ENCODE measurements around the gene SPRR2D. TPM values are rescaled to one million over a fixed set of nuclear protein-coding genes. Genes with fewer than 3 reads are reported as not detected.
"Not testable (repeated sequence)": the region's sequence is repeated elsewhere in the genome, so short reads cannot be mapped to it uniquely, and the experiment has no call there.

SPRR2D gene
- total RNA-seq, 2 donors from 2014 or later = not detected

GRCh38 chr1:153070243-153070642, 29.3 kb upstream of the SPRR2D start:
- Histone ChIP-seq H3K9me3 (no peaks in the 10 kb centered on the region), H3K27me3 (no peaks in the 10 kb centered on the region), H3K4me1 (no peaks in the 10 kb centered on the region), H3K27ac (no peak overlapping the region), H3K4me3 (no peak overlapping the region), H3K36me3 (replicated peaks in 1 of 2; ENCODE audit: insufficient read depth in 1 of 2, low read depth in 2 of 2) (no peaks in the 10 kb centered on the region)
- no peak for DNase-seq
- WGBS, 2 donors = 36 to 53% methylated on average over 2 of the region's 2 CpGs
- intact Hi-C loops (cut with DNase I) = no loop called here
- TF ChIP-seq POLR2A (IDR thresholded peaks at IDR 0.05) = no peak
- TF ChIP-seq, protein P1, sequence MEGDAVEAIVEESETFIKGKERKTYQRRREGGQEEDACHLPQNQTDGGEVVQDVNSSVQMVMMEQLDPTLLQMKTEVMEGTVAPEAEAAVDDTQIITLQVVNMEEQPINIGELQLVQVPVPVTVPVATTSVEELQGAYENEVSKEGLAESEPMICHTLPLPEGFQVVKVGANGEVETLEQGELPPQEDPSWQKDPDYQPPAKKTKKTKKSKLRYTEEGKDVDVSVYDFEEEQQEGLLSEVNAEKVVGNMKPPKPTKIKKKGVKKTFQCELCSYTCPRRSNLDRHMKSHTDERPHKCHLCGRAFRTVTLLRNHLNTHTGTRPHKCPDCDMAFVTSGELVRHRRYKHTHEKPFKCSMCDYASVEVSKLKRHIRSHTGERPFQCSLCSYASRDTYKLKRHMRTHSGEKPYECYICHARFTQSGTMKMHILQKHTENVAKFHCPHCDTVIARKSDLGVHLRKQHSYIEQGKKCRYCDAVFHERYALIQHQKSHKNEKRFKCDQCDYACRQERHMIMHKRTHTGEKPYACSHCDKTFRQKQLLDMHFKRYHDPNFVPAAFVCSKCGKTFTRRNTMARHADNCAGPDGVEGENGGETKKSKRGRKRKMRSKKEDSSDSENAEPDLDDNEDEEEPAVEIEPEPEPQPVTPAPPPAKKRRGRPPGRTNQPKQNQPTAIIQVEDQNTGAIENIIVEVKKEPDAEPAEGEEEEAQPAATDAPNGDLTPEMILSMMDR (IDR thresholded peaks at IDR 0.05) = no peak
- no peak for ATAC-seq

GRCh38 chr1:153058826-153059784, 18.2 kb upstream of the SPRR2D start:
- Histone ChIP-seq H3K4me1 (peaks cover 5% of the 10 kb centered on the region), H3K9me3 (no peaks in the 10 kb centered on the region), H3K36me3 (replicated peaks in 1 of 2; ENCODE audit: insufficient read depth in 1 of 2, low read depth in 2 of 2) (no peaks in the 10 kb centered on the region), H3K27me3 (no peaks in the 10 kb centered on the region), H3K4me3 (no peak overlapping the region), H3K27ac (peak overlapping the region in 2 of 4 donors; percentile 39 to 45)
- TF ChIP-seq, protein P1 (IDR thresholded peaks at IDR 0.05) = no peak
- TF ChIP-seq POLR2A (IDR thresholded peaks at IDR 0.05) = no peak
- peak in 1 of 4 donors; percentile 3 for DNase-seq
- intact Hi-C loops (cut with DNase I) = no loop called here
- WGBS, 2 donors = 65 to 70% methylated on average over 6 of the region's 6 CpGs
- ATAC-seq = peak; percentile 75

DNA sequence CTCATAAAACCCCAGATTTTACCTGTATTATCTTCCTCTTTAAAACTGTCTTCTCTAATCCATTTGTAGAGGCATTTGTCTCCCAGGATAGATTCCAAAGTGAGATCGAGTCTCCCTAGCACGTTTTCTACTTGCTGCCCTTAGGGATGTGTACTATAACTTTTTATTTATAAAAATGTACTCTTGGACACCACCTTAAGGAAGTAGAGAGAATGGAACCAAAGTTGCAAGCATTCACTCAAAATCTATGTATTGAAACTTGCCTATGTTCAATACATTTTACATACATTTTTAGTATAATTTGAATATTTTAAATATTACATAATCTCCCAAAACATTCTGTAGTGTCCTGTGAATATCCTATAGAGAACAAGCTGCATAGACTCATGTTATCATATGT, 17.2 kb upstream of the SPRR2D start:
- no peak overlapping the region for H3K27ac ChIP-seq
- peaks cover 5% of the 10 kb centered on the region for H3K4me1 ChIP-seq
- H3K36me3 ChIP-seq (replicated peaks in 1 of 2; ENCODE audit: insufficient read depth in 1 of 2, low read depth in 2 of 2) = no peaks in the 10 kb centered on the region
- WGBS, 2 donors = 63 to 67% methylated on average over 2 of the region's 2 CpGs
- no peak for DNase-seq
- no peak overlapping the region for H3K4me3 ChIP-seq
- no peaks in the 10 kb centered on the region for H3K9me3 ChIP-seq
- no peaks in the 10 kb centered on the region for H3K27me3 ChIP-seq
- intact Hi-C loops (cut with DNase I) = no loop called here
- TF ChIP-seq, protein P1 (IDR thresholded peaks at IDR 0.05) = no peak
- no peak for TF ChIP-seq POLR2A (IDR thresholded peaks at IDR 0.05)
- ATAC-seq = no peak

DNA sequence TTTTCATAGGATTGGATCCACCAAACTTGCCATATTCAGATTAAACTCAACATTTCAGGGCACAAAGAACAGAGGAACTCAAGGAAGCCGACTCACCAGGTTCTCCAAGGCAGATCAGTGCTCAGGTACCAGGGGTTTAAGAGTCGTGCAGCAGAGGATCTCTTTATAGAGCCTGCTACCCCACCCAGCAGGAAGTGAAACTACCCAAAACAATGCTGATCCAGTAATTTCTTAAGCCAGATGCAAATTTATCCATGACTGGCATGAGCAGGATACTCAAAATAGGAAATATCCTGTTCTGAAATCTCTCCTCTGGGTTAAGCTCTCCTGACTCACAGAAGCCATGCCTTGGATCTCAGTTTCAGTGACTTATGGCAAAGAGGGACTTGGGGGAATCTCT, 16.5 kb upstream of the SPRR2D start, which contains the start of gene SPRR2A:
TSS of gene SPRR2A (minus strand) at position 138 of the 400 bp plus-strand sequence. CDS start 777 bp downstream, outside the sequence.
- intact Hi-C loops (cut with DNase I) = no loop called here
- Histone ChIP-seq H3K9me3 (no peaks in the 10 kb centered on the region), H3K4me3 (no peak within 1 kb of the TSS), H3K27ac (no peak within 1 kb of the TSS), H3K27me3 (no peaks in the 10 kb centered on the region), H3K4me1 (peaks cover 5% of the 10 kb centered on the region), H3K36me3 (replicated peaks in 1 of 2; ENCODE audit: insufficient read depth in 1 of 2, low read depth in 2 of 2) (no peaks in the 10 kb centered on the region)
- ATAC-seq (no peak), DNase-seq (no peak)
- TF ChIP-seq, protein P1 (IDR thresholded peaks at IDR 0.05) = no peak
- TF ChIP-seq POLR2A (IDR thresholded peaks at IDR 0.05) = no peak
- WGBS, 2 donors = 56 to 83% methylated on average over 2 of the region's 2 CpGs

DNA sequence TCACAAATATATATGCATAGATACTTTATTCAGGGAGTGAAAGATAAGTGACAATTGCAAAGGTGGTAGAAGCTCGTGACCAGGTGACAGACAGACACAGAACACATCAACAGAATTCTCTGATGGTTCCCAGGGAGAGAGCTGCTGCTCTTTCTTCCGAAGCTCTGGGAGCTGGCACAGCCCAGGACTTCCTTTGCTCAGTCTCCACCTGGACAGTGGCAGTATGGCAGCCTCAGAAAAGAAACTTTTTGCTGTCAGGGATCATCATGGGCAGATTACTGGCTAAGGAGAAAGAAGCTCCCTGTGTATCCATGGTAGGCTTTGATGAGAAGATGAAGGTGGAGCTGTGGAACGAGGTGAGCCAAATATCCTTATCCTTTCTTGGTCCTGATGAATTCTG, 15.2 kb upstream of the SPRR2D start:
- 26 to 38% methylated on average over 3 of the region's 3 CpGs for WGBS, 2 donors
- ATAC-seq; H3K27ac ChIP-seq; DNase-seq; H3K27me3 ChIP-seq; H3K36me3 ChIP-seq (replicated peaks in 1 of 2; ENCODE audit: insufficient read depth in 1 of 2, low read depth in 2 of 2); intact Hi-C loops (cut with DNase I); H3K4me1 ChIP-seq; H3K4me3 ChIP-seq; H3K9me3 ChIP-seq: not testable (repeated sequence)

Data from body of pancreas (tissue), 4 donors.